ENCODE results near the gene NFE2L2. TPM values are rescaled to one million over a fixed set of nuclear protein-coding genes. Genes with fewer than 3 reads are reported as not detected.
A peak's percentile ranks its signal among the peaks of the same experiment; 100 is the strongest.

Gene NFE2L2
- total and polyA plus RNA-seq, 9 of the 15 experiments (the other 6 are each of a cell fraction or from before 2014, with no cell fraction given) = 29.3 to 120 (median 59.3) TPM

DNA sequence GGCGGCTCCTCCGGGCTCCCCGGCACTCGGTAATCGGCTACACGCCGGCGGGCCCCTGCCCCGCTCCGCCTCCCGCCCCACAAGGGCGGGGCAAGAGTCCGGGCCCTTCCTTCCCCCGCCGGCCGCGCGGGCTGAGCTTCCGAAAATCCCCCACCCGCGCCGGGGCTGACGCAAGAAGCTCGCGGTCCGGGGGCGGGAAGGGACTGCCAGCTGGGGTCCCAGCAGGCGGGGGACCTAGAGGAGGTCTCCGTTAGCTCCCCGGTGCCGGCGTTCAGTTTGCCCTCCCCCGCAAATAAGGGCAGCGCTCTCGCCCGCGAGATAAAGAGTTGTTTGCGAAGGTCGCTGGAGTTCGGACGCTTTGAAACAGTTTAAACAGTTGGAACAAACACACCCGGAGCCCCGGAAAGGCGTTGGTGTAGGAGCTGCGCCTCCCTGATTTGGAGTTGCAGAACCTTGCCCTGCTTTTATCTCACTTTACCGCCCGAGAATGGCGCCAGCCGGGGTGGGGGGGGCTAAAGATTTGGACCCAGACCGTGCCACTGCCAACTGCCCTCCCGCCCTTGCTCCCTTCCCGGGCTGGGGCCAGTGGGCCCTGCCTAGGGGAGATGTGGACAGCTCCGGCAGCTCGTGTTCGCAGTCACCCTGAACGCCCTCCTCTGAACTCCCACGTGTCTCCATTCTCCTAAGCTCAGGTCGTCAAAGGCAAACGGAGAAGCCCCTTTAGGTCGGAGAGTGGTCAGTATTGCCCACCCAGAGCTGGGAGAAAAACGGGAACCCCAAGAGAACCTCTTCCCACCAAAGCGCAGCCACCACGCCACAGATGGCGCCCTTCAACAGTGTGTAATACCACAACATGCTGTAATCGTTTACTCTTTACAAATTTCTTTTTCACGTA, at the start of gene NFE2L2 (continued):
- TF ChIP-seq, protein P1, sequence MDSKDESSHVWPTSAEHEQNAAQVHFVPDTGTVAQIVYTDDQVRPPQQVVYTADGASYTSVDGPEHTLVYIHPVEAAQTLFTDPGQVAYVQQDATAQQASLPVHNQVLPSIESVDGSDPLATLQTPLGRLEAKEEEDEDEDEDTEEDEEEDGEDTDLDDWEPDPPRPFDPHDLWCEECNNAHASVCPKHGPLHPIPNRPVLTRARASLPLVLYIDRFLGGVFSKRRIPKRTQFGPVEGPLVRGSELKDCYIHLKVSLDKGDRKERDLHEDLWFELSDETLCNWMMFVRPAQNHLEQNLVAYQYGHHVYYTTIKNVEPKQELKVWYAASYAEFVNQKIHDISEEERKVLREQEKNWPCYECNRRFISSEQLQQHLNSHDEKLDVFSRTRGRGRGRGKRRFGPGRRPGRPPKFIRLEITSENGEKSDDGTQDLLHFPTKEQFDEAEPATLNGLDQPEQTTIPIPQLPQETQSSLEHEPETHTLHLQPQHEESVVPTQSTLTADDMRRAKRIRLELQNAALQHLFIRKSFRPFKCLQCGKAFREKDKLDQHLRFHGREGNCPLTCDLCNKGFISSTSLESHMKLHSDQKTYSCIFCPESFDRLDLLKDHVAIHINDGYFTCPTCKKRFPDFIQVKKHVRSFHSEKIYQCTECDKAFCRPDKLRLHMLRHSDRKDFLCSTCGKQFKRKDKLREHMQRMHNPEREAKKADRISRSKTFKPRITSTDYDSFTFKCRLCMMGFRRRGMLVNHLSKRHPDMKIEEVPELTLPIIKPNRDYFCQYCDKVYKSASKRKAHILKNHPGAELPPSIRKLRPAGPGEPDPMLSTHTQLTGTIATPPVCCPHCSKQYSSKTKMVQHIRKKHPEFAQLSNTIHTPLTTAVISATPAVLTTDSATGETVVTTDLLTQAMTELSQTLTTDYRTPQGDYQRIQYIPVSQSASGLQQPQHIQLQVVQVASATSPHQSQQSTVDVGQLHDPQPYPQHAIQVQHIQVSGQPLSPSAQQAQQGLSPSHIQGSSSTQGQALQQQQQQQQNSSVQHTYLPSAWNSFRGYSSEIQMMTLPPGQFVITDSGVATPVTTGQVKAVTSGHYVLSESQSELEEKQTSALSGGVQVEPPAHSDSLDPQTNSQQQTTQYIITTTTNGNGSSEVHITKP (IDR thresholded peaks at IDR 0.05; ENCODE audit: partially characterized antibody) = peak; percentile 75
- TF ChIP-seq, protein P2, sequence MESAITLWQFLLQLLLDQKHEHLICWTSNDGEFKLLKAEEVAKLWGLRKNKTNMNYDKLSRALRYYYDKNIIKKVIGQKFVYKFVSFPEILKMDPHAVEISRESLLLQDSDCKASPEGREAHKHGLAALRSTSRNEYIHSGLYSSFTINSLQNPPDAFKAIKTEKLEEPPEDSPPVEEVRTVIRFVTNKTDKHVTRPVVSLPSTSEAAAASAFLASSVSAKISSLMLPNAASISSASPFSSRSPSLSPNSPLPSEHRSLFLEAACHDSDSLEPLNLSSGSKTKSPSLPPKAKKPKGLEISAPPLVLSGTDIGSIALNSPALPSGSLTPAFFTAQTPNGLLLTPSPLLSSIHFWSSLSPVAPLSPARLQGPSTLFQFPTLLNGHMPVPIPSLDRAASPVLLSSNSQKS (CRISPR knock-in tag; IDR thresholded peaks at IDR 0.05) = no peak
- TF ChIP-seq, protein P3, sequence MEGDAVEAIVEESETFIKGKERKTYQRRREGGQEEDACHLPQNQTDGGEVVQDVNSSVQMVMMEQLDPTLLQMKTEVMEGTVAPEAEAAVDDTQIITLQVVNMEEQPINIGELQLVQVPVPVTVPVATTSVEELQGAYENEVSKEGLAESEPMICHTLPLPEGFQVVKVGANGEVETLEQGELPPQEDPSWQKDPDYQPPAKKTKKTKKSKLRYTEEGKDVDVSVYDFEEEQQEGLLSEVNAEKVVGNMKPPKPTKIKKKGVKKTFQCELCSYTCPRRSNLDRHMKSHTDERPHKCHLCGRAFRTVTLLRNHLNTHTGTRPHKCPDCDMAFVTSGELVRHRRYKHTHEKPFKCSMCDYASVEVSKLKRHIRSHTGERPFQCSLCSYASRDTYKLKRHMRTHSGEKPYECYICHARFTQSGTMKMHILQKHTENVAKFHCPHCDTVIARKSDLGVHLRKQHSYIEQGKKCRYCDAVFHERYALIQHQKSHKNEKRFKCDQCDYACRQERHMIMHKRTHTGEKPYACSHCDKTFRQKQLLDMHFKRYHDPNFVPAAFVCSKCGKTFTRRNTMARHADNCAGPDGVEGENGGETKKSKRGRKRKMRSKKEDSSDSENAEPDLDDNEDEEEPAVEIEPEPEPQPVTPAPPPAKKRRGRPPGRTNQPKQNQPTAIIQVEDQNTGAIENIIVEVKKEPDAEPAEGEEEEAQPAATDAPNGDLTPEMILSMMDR (IDR thresholded peaks at IDR 0.05 in 2 of 3, conservative IDR thresholded peaks at IDR 0.05 in 1 of 3; ENCODE audit: insufficient read depth in 2 of 3, low read depth in 1 of 3, low read length in 3 of 3) = peak; percentile 25 to 57 (median 50)
- TF ChIP-seq, protein P4, sequence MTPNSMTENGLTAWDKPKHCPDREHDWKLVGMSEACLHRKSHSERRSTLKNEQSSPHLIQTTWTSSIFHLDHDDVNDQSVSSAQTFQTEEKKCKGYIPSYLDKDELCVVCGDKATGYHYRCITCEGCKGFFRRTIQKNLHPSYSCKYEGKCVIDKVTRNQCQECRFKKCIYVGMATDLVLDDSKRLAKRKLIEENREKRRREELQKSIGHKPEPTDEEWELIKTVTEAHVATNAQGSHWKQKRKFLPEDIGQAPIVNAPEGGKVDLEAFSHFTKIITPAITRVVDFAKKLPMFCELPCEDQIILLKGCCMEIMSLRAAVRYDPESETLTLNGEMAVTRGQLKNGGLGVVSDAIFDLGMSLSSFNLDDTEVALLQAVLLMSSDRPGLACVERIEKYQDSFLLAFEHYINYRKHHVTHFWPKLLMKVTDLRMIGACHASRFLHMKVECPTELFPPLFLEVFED (CRISPR knock-in tag; conservative IDR thresholded peaks at IDR 0.05) = peak; percentile 94
- TF ChIP-seq, protein P5, sequence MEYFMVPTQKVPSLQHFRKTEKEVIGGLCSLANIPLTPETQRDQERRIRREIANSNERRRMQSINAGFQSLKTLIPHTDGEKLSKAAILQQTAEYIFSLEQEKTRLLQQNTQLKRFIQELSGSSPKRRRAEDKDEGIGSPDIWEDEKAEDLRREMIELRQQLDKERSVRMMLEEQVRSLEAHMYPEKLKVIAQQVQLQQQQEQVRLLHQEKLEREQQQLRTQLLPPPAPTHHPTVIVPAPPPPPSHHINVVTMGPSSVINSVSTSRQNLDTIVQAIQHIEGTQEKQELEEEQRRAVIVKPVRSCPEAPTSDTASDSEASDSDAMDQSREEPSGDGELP (CRISPR knock-in tag; IDR thresholded peaks at IDR 0.05; ENCODE audit: borderline replicate concordance) = peak; percentile 99
- TF ChIP-seq CREBBP (IDR thresholded peaks at IDR 0.05; ENCODE audit: low read depth, low read length) = no peak
- TF ChIP-seq KLF16 (IDR thresholded peaks at IDR 0.05) = peak; percentile 89
- TF ChIP-seq RUNX1 (IDR thresholded peaks at IDR 0.05; ENCODE audit: low read depth) = no peak
- peak; percentile 57; the same call in 1 of the 2 replicates for TF ChIP-seq ELF2 (CRISPR knock-in tag; IDR thresholded peaks at IDR 0.05)
- TF ChIP-seq, protein P6, sequence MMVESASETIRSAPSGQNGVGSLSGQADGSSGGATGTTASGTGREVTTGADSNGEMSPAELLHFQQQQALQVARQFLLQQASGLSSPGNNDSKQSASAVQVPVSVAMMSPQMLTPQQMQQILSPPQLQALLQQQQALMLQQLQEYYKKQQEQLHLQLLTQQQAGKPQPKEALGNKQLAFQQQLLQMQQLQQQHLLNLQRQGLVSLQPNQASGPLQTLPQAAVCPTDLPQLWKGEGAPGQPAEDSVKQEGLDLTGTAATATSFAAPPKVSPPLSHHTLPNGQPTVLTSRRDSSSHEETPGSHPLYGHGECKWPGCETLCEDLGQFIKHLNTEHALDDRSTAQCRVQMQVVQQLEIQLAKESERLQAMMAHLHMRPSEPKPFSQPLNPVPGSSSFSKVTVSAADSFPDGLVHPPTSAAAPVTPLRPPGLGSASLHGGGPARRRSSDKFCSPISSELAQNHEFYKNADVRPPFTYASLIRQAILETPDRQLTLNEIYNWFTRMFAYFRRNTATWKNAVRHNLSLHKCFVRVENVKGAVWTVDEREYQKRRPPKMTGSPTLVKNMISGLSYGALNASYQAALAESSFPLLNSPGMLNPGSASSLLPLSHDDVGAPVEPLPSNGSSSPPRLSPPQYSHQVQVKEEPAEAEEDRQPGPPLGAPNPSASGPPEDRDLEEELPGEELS (CRISPR knock-in tag; IDR thresholded peaks at IDR 0.05; ENCODE audit: borderline replicate concordance) = no peak
- TF ChIP-seq RAD21 (CRISPR knock-in tag; conservative IDR thresholded peaks at IDR 0.05 in 1 of 2, IDR thresholded peaks at IDR 0.05 in 1 of 2) = peak; percentile 18 to 23; a peak in 1 of 4 replicates
- TF ChIP-seq GATAD2A (IDR thresholded peaks at IDR 0.05) = peak; percentile 82
- TF ChIP-seq ARID1B (IDR thresholded peaks at IDR 0.05) = peak; percentile 91
- peak; percentile 88 for TF ChIP-seq POLR2A (conservative IDR thresholded peaks at IDR 0.05)
- TF ChIP-seq ZNF780A (CRISPR knock-in tag; IDR thresholded peaks at IDR 0.05) = no peak
- TF ChIP-seq PRMT5 (CRISPR knock-in tag; IDR thresholded peaks at IDR 0.05) = no peak

Data from K562 (cell line).